ENCODE measurements around the gene PVALEF.
"Not testable (repeated sequence)": the region's sequence is repeated elsewhere in the genome, so short reads cannot be mapped to it uniquely, and the experiment has no call there.

PVALEF gene

GRCh38 chr17:81147701-81148100 lies 17.6 kb upstream of the PVALEF start:
- no peak for DNase-seq

GRCh38 chr17:81148571-81148970 lies 16.7 kb upstream of the PVALEF start:
- DNase-seq, result no peak

- DNase-seq, result no peak
Observed at GRCh38 chr17:81148986-81149533, 16.2 kb upstream of the PVALEF start.

- no peak for DNase-seq
Observed at GRCh38 chr17:81150377-81151077, 14.8 kb upstream of the PVALEF start.

- DNase-seq, result no peak
Observed at GRCh38 chr17:81151278-81151677, 14.0 kb upstream of the PVALEF start.

- DNase-seq, result no peak
Observed at GRCh38 chr17:81152288-81152828, 12.9 kb upstream of the PVALEF start.

GRCh38 chr17:81153340-81153803 lies 11.9 kb upstream of the PVALEF start:
- DNase-seq, result no peak

GRCh38 chr17:81154016-81154415 lies 11.3 kb upstream of the PVALEF start:
- not testable (repeated sequence) for DNase-seq

GRCh38 chr17:81154961-81155360 lies 10.3 kb upstream of the PVALEF start:
- no peak for DNase-seq

- DNase-seq, result no peak
Observed at GRCh38 chr17:81156866-81157805, 8.2 kb upstream of the PVALEF start.

- no peak for DNase-seq
Observed at GRCh38 chr17:81157848-81158687, 7.2 kb upstream of the PVALEF start.

- DNase-seq, result no peak
Observed at GRCh38 chr17:81158688-81159590, 6.4 kb upstream of the PVALEF start.

- DNase-seq, result no peak
Observed at GRCh38 chr17:81159611-81160265, 5.6 kb upstream of the PVALEF start.

- DNase-seq, result no peak
Observed at GRCh38 chr17:81160306-81160705, 5.0 kb upstream of the PVALEF start.

- DNase-seq, result no peak
Observed at GRCh38 chr17:81160747-81161453, 4.4 kb upstream of the PVALEF start.

GRCh38 chr17:81161536-81161935 lies 3.8 kb upstream of the PVALEF start:
- DNase-seq, result no peak

GRCh38 chr17:81161972-81162371 lies 3.3 kb upstream of the PVALEF start:
- DNase-seq, result no peak

GRCh38 chr17:81162491-81162890 lies 2.8 kb upstream of the PVALEF start:
- DNase-seq, result no peak

GRCh38 chr17:81163051-81163695 lies 2.1 kb upstream of the PVALEF start:
- no peak for DNase-seq

Data from NCI-H345 (cell line).